GM18519 (cell line): ENCODE measurements around the gene WFDC9.
"Not testable (repeated sequence)": the region's sequence is repeated elsewhere in the genome, so short reads cannot be mapped to it uniquely, and the experiment has no call there.

Experiments used
- ATAC-seq: cut with Tn5 transposase; IDR thresholded peaks from one replicate; pipeline ENCODE4 v1.9.1; 2021; ENCODE audit warnings: mild to moderate bottlenecking, moderate library complexity; ENCODE audit not compliant: unreplicated experiment, low FRiP score

The WFDC9 gene

DNA sequence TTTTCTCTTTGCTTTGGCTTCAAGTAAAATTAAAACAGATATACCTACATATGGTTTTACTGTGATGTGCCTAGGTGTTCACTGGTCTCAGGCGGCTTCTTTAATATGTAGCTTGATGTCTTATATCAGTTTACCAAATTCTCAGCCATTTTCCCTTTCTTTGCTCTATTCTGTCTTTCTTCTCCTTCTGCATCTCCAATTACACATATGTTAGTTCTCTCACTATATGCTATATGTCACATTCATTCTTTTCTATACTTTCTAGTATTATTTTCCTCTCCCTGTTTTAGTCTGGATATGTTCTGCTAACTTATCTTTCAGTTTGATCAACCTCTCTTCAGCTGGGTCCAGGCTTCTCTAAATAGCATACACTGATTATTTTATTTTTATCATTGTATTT lies 37.6 kb downstream of the WFDC9 start:
- no peak for ATAC-seq

DNA sequence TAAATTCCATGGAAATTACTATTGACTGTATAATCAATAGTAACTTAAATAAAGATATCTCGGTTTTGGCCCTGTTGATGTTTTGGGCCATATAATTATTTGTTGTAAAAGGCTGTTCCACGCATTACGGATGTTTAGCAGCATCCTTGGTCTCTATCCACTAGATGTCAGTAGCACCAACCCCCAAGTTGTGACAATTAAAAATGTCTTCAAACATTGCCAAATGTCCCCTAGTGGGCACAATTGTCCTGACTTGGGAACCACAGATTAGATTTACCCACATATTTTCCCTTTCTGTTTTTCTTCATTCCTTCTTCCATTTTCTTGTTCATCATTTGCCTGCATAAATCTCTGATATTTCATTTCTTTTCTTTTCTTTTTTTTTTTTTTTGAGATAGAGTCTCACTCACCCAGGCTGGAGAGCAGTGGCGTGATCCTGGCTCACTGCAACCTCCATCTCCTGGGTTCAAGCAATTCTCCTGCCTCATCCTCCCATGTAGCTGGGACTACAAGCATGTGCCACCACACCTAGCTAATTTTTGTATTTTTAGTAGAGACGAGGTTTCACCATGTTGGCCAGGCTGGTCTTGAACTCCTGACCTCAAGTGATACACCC lies 38.4 kb downstream of the WFDC9 start:
- no peak for ATAC-seq

DNA sequence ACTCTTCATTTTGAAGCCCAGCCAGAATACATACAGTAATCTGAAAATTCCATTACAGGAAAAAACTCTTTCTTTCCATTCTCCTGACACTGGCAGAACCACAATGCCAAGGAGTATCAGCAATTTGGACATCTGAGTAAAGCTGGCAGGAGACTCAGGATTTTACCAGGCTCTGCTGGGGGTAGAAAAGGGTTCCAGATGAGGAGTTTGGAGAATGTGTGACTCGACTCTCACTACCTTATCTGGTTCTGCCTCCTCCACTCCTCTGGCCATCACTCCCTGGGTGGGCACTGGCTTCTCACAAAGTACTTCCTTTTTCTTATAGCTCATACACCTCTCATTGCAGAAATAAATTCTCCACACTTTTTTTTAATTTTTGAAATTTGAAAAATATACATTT lies 41.4 kb downstream of the WFDC9 start:
- ATAC-seq = no peak

DNA sequence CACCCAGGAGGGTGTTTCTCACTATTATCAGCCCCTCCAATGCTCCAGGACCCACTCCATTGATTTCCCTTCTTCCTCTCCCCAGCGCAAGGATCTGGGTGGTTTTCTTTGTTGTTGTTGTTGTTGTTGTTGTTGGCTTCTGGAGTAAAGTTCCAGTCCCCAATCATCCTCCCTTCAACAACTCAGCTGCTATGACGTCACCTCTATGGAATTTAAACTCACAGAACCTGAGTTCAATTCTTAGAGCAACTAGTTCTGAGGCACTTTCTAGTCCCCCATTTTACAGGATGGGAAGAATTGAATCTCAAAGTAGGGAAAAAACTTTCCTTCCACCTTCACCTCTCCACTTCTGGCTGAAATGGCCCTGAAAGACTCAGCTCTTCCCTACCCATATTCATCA lies 42.3 kb downstream of the WFDC9 start:
- no peak for ATAC-seq

DNA sequence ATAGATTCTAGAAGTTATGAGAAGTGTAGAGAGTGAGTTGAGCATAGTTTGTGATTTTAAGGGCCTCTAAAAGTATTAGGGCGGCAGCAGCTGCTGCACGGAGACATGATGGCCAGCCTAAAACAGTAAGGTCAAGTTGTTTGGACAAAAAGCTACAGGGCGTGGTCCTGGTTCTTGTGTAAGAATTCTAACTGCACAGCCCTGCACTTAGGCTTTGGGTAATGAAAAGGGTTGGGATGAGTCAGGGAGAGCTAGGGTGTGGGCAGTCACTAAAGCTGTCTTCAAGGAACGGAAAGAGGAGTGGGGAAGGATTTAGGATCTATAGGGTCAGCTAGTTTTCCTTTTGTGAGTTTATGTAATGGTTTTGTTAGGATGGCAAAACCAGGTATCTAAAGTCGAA lies 45.1 kb downstream of the WFDC9 start:
- ATAC-seq = not testable (repeated sequence)

- ATAC-seq = not testable (repeated sequence)
Measured at GRCh38 chr20:45584294-45584693, 46.8 kb downstream of the WFDC9 start.

DNA sequence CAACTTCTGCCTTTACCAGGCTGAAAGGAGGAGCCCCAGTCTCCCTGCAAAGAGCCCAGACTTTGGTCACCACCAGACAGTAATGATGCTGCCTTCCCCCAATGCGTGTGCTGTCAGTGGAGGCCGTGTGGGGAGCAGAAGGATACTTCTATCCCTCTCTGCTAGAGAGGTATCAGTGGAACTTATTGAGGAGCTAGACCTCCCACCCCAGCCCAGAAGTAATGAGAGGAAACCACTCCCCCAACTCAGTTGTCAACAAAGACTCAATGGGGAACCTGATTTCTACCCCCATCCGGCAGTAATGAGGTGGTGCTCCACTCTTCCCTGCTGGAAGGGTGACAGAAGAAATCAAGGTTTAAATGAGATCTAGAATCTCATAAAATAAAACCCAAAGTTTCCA lies 47.6 kb downstream of the WFDC9 start:
- ATAC-seq = no peak

GRCh38 chr20:45581702-45582101 lies 49.4 kb downstream of the WFDC9 start:
- ATAC-seq = no peak

DNA sequence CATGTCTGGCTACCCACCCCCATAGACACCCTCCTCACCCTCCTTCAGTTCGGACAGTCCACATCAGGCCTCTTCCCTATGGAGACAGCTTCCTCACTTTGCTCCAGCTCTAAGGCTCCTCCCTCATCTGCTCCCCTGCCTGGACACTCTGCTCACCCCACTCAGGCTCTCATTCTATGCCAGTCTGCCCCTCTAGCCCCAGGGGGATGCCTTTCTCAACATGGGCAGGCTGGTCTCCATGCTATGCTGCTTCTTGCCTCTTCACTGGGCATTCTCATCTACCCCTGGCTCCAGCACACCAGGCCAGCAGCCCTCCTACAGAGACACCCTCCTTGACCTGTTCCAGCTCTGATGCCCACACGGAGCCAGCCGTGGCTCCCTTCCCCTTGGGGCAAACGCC lies 51.9 kb downstream of the WFDC9 start, which contains the start of gene WFDC8:
TSS of gene WFDC8 (minus strand) at position 101 of the 400 bp plus-strand sequence. CDS start at position 64, 37 bp downstream.
- no peak for ATAC-seq

- ATAC-seq = no peak
Measured at GRCh38 chr20:45578231-45578630, 52.9 kb downstream of the WFDC9 start.

- ATAC-seq = no peak
Measured at GRCh38 chr20:45576995-45577394, 54.1 kb downstream of the WFDC9 start.

DNA sequence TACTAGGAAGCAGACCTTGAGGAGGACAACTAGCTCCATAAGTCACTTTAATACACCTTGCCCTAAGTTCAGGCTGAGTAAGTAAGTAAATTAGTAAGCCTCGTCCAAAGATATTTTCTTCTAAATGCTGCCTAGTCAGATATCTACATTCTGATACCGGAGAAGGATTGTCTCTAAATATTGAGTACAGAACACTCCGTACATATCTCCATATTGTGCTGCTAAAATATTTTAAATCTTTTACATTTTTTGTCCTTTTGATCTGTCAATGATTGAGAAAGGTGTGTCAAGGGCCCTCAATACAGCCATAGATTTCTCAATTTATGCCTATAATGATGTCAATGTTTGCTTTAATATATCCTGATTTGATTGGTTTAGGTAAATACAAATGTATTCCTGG lies 55.2 kb downstream of the WFDC9 start:
- ATAC-seq = no peak

DNA sequence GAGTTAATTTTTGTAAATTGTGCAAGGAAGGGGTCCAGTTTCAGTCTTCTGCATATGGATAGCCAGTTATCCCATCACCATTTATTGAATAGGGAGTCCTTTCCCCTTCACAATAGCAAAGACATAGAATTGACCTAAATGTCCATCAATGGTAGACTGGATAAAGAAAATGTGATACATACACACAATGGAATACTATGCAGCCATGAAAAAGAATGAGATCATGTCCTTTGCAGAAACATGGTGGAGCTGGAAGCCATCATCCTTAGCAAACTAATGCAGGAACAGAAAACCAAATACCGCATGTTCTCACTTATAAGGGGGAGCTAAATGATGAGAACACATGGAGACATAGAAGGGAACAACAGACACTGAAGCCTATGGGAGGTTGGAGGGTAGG lies 61.4 kb downstream of the WFDC9 start:
- not testable (repeated sequence) for ATAC-seq

DNA sequence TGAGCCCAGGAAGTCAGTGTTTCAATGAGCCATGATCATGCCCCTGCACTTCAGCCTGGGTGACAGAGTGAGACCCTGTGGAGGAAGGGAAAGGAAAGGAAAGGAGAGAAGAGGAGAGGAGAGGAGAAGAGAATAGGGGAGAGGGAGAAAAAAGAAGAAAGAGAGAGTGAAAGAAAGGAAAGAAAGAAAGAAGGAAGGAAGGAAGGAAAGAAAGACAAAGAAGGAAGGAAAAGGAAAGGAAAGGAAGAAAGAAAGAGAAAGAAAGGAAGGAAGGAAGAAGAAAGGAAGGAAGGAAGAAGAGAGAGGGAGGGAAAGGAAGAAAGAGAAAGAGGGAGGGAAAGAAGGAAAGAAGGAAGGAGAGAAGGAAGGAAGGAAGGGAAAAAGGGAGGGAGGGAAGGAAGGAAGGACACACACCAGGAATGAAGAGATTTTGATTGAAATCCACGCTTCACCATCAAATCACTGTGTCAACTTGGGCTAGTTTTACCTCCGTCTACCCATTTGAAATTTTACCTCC lies 66.3 kb downstream of the WFDC9 start:
- no peak for ATAC-seq
